Measurements from ENCODE around the gene HPCAL4. TPM values are rescaled to one million over a fixed set of nuclear protein-coding genes. Genes with fewer than 3 reads are reported as not detected.

The HPCAL4 gene
- total RNA-seq, 4 donors from 2014 or later = not detected

DNA sequence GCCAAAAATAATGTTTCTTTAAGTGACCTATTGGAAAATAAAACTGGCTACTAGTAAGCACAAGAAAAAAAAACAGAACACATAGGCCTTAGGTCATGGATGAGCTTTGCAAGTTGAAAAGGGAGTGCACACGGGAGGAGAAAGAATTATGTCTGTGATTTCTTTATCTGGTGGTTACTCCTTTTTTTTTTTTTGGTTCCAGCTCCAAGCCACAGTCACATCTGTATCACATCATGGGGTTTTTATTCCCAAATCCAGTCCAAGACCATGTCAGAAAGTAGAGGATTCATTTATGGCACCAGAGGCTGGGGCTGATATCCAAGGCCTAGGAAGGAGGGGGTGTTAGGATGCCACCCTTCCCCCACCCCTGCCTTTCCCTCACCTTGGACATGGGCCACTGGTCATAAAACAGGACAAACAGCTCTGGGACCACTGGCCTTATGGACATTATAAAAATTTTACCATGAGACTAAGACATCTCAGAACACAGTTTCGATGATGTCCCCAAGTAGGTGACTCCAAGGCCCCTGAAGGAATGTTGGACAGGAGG, 41.5 kb downstream of the HPCAL4 start:
- 81 to 83% methylated on average over 2 of the region's 2 CpGs for WGBS, 2 donors
- no peak overlapping the region for H3K4me3 ChIP-seq (ENCODE audit: low read depth, poor library complexity, severe bottlenecking)
- TF ChIP-seq, protein P1, sequence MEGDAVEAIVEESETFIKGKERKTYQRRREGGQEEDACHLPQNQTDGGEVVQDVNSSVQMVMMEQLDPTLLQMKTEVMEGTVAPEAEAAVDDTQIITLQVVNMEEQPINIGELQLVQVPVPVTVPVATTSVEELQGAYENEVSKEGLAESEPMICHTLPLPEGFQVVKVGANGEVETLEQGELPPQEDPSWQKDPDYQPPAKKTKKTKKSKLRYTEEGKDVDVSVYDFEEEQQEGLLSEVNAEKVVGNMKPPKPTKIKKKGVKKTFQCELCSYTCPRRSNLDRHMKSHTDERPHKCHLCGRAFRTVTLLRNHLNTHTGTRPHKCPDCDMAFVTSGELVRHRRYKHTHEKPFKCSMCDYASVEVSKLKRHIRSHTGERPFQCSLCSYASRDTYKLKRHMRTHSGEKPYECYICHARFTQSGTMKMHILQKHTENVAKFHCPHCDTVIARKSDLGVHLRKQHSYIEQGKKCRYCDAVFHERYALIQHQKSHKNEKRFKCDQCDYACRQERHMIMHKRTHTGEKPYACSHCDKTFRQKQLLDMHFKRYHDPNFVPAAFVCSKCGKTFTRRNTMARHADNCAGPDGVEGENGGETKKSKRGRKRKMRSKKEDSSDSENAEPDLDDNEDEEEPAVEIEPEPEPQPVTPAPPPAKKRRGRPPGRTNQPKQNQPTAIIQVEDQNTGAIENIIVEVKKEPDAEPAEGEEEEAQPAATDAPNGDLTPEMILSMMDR (IDR thresholded peaks at IDR 0.05) = no peak
- TF ChIP-seq POLR2A (IDR thresholded peaks at IDR 0.05) = no peak
- intact Hi-C loops (cut with DNase I; ENCODE audit: low total_unique reads) = no loop called here
- DNase-seq (ENCODE audit: low spot score in 2 of 2) = no peak

DNA sequence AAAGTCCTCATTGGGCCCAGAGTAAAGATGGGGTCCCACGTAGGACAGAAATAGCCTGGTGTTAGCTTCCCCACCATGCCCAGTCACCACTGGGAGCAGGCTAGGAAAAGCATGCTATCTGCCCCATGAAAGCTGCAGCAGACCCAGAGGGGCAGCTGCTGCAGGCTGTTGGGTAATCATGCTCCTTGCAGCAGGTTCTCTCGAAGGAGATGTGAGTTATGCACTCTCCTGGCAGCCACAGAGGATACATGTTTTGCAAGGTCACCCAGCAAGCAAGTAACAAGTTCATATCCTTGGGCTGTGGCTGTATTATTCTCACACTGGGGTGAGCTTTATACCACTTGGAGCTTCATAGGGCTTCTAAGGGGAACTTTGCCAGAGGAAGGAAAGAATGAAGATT, 42.7 kb downstream of the HPCAL4 start:
- DNase-seq (ENCODE audit: low spot score in 2 of 2) = no peak
- intact Hi-C loops (cut with DNase I; ENCODE audit: low total_unique reads) = no loop called here
- TF ChIP-seq, protein P1 (IDR thresholded peaks at IDR 0.05) = no peak
- TF ChIP-seq POLR2A (IDR thresholded peaks at IDR 0.05) = no peak
- 63 to 85% methylated on average over 2 of the region's 2 CpGs for WGBS, 2 donors
- H3K4me3 ChIP-seq (ENCODE audit: low read depth, poor library complexity, severe bottlenecking) = no peak overlapping the region

DNA sequence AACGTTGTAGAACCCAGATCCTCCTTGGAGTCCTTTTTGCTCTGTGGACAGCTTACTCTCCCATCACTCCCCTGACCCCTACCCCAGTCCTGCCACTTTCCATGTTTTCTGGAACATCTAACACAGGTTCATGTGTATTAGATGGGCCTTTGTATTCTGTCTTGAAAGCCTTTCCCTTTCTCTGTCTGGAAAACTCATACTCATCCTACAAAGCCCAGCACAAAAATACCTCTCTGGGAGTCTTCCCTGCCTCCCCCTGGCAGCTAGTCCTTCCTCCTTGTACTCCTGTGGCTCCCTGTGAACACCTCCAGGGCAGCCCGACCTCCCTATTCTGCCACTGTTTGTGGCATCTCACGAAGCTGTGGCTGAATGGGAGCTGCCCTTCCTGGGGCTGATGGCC, 44.0 kb downstream of the HPCAL4 start:
- intact Hi-C loops (cut with DNase I; ENCODE audit: low total_unique reads) = no loop called here
- DNase-seq (ENCODE audit: low spot score in 2 of 2) = no peak
- WGBS, 2 donors = 81 to 87% methylated on average over 3 of the region's 3 CpGs
- TF ChIP-seq, protein P1 (IDR thresholded peaks at IDR 0.05) = no peak
- TF ChIP-seq POLR2A (IDR thresholded peaks at IDR 0.05) = no peak
- H3K4me3 ChIP-seq (ENCODE audit: low read depth, poor library complexity, severe bottlenecking) = no peak overlapping the region

DNA sequence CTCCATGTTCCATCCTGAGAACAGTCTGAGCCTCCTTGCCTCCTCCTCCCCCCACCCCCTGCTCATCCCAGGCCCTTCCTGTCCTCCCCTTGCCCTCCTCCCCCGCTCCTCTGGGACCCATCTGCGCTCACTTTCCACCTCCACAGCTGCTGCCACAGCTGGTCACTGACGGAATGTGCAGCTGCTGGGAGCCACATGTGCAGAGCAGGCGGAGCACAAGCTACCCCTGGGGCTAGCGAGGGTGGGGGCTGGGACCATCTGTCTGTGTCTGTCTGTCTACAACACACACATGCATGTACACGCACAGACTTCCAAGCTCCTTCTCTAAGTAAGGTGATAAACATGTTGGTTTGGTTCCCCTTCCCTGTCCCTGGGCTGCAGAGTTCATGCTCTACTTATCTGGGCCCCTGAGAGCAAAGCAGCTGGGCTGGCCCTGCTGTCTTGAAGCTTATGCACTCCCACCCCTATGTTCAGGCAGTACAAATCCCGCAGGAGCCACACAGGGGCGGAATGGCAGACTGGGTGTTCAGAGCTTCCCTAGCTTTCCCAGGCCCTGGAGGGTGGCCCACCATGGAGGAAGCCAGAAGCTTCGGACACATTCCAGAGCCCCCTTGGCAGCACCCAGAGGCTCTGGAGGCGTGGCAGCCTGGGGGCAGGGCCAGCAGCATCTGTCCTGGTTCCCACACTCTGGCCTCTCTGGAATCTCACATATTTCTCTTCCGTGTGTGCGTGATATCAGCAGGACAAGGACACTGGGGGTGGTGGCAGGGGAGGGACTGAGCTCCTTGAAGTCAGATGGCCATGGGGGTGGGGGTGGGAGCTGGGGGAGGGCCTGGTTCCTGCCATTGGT, 44.8 kb downstream of the HPCAL4 start:
- intact Hi-C loops (cut with DNase I; ENCODE audit: low total_unique reads) = no loop called here
- WGBS, 2 donors = 33 to 37% methylated on average over 11 to 12 of the region's 12 CpGs
- H3K4me3 ChIP-seq (ENCODE audit: low read depth, poor library complexity, severe bottlenecking) = no peak overlapping the region
- TF ChIP-seq, protein P1 (IDR thresholded peaks at IDR 0.05) = no peak
- no peak for TF ChIP-seq POLR2A (IDR thresholded peaks at IDR 0.05)
- DNase-seq (ENCODE audit: low spot score in 2 of 2) = peak in 1 of 2 donors; percentile 87

DNA sequence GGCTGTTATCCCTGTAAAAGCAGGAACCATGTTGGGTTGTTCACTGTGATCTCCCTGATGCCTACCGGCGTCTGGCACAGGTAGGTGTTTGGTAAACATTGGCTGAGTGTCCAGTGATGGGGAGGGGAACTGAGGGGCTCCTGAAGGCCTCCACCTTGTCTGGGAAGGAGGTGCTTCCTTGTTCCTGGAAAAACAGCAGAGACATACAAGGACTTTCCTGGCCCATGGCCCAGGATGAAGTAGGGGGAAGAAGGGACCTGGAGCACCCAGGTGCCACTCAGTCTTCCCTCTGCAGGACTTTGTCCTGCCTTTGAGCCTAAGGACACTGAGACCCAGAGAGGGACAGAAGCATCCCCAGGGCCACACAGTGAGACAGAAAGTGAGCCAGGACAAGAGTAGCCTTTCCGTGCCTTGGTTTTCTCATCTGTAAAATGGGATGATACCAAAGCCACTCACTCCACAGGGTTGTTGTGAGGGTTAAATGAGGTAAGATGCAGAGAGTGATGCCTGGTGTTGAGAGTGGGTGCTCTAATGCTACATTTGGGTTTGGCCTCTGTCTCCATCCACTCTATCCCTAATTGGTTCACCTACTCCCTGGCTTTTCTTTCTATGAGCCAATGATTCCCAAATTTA, 45.7 kb downstream of the HPCAL4 start:
- TF ChIP-seq POLR2A (IDR thresholded peaks at IDR 0.05) = no peak
- TF ChIP-seq, protein P1 (IDR thresholded peaks at IDR 0.05) = no peak
- DNase-seq (ENCODE audit: low spot score in 2 of 2) = no peak
- intact Hi-C loops (cut with DNase I; ENCODE audit: low total_unique reads) = no loop called here
- 86 to 93% methylated on average over 3 of the region's 3 CpGs for WGBS, 2 donors
- H3K4me3 ChIP-seq (ENCODE audit: low read depth, poor library complexity, severe bottlenecking) = no peak overlapping the region
